DND-41 (cell line): ENCODE measurements around the gene BRINP2.

Experiments used
- ATAC-seq: fragments of 200-7000 bp; cut with Tn5 transposase; 3 replicates; pipeline ENCODE4 v1.9.1; 2021; ENCODE audit warnings: low read depth; ENCODE audit not compliant: insufficient read depth
- DNase-seq: peaks from one replicate; pipeline ENCODE4 v3.0.0-alpha.2; 2020
- H2AFZ ChIP-seq: 2 replicates; pipeline ENCODE4 v1.6.0; 2012; ENCODE audit warnings: low read depth, low read length
- H3K27ac ChIP-seq: 2 replicates; pipeline ENCODE4 v1.5.1; 2012; ENCODE audit warnings: low read length, inconsistent platforms
- H3K27me3 ChIP-seq: fragments of 200-600 bp; sonication (generic); 2 replicates; pipeline ENCODE4 v1.6.0; 2012; ENCODE audit warnings: low read length, mild to moderate bottlenecking, inconsistent platforms; ENCODE audit not compliant: insufficient read depth, poor library complexity
- H3K36me3 ChIP-seq: 2 replicates; pipeline ENCODE4 v1.5.1; 2012; ENCODE audit warnings: low read length, inconsistent platforms; ENCODE audit not compliant: insufficient read depth
- H3K4me1 ChIP-seq: 2 replicates; pipeline ENCODE4 v1.5.1; 2012; ENCODE audit warnings: mild to moderate bottlenecking, low read length; ENCODE audit not compliant: insufficient read depth
- H3K4me2 ChIP-seq: 2 replicates; pipeline ENCODE4 v1.6.0; 2012; ENCODE audit warnings: mild to moderate bottlenecking, moderate library complexity, low read length, inconsistent platforms; ENCODE audit not compliant: insufficient read depth
- H3K4me3 ChIP-seq, 2 experiments: fragments of 200-600 bp in 1 of 2; shearing (Covaris generic) in 1 of 2; 2 replicates each; pipeline ENCODE4 v1.5.1; 2012 to 2016; ENCODE audit warnings: inconsistent platforms in 2 of 2, low read length in 2 of 2, mild to moderate bottlenecking in 2 of 2, low read depth in 1 of 2, moderate library complexity in 1 of 2
- H3K79me2 ChIP-seq: 2 replicates; pipeline ENCODE4 v1.6.0; 2012; ENCODE audit warnings: low read length, inconsistent platforms; ENCODE audit not compliant: insufficient read depth
- H3K9ac ChIP-seq: 2 replicates; pipeline ENCODE4 v1.6.0; 2012; ENCODE audit warnings: low read depth, mild to moderate bottlenecking, inconsistent platforms, low read length, moderate library complexity
- H3K9me3 ChIP-seq: 2 replicates; pipeline ENCODE4 v1.5.1; 2012; ENCODE audit warnings: low read length, moderate library complexity, mild to moderate bottlenecking, inconsistent platforms; ENCODE audit not compliant: insufficient read depth, severe bottlenecking
- H4K20me1 ChIP-seq: 2 replicates; pipeline ENCODE4 v1.6.0; 2012; ENCODE audit warnings: low read length; ENCODE audit not compliant: insufficient read depth
- CTCF ChIP-seq: IDR thresholded peaks from 2 replicates; pipeline ENCODE4 v1.5.1; 2012; ENCODE audit warnings: borderline replicate concordance, low read length, moderate library complexity, mild to moderate bottlenecking; ENCODE audit not compliant: poor library complexity, severe bottlenecking; ENCODE audit errors: extremely low read depth
- EZH2 ChIP-seq: IDR thresholded peaks from 3 replicates; pipeline ENCODE4 v1.6.1; 2012; ENCODE audit warnings: borderline replicate concordance, low read depth, mild to moderate bottlenecking, moderate library complexity, low read length, inconsistent platforms; ENCODE audit not compliant: severe bottlenecking

Gene BRINP2

GRCh38 chr1:177256153-177257075 is 85.7 kb downstream of the BRINP2 start:
- Histone ChIP-seq H3K9ac (no peak overlapping the region), H3K27ac (no peak overlapping the region), H4K20me1 (no peaks in the 10 kb centered on the region), H3K79me2 (no peaks in the 10 kb centered on the region), H3K4me3 (no peak overlapping the region), H2AFZ (no peak overlapping the region), H3K36me3 (no peaks in the 10 kb centered on the region), H3K27me3 (no peaks in the 10 kb centered on the region), H3K4me2 (no peak overlapping the region), H3K9me3 (no peaks in the 10 kb centered on the region), H3K4me1 (no peaks in the 10 kb centered on the region)
- DNase-seq: peak; percentile 32
- TF ChIP-seq CTCF: peak; percentile 42
- TF ChIP-seq EZH2: no peak
- peak; percentile 37; the same call in 2 of the 3 replicates for ATAC-seq

GRCh38 chr1:177257128-177257527 is 86.4 kb downstream of the BRINP2 start:
- H3K4me2 ChIP-seq: no peak overlapping the region
- no peaks in the 10 kb centered on the region for H3K36me3 ChIP-seq
- H3K27ac ChIP-seq: no peak overlapping the region
- no peak for TF ChIP-seq CTCF
- TF ChIP-seq EZH2: no peak
- H3K4me3 ChIP-seq: no peak overlapping the region
- no peaks in the 10 kb centered on the region for H3K79me2 ChIP-seq
- DNase-seq (no peak), ATAC-seq (no peak)
- no peak overlapping the region for H2AFZ ChIP-seq
- no peaks in the 10 kb centered on the region for H3K9me3 ChIP-seq
- no peak overlapping the region for H3K9ac ChIP-seq
- H3K4me1 ChIP-seq: no peaks in the 10 kb centered on the region
- no peaks in the 10 kb centered on the region for H3K27me3 ChIP-seq
- H4K20me1 ChIP-seq: no peaks in the 10 kb centered on the region

- no peak for TF ChIP-seq EZH2
- TF ChIP-seq CTCF: no peak
- Histone ChIP-seq H3K27me3 (no peaks in the 10 kb centered on the region), H3K27ac (no peak overlapping the region), H3K4me1 (no peaks in the 10 kb centered on the region), H4K20me1 (no peaks in the 10 kb centered on the region), H3K4me3 (no peak overlapping the region), H3K4me2 (no peak overlapping the region), H3K9me3 (no peaks in the 10 kb centered on the region), H3K79me2 (no peaks in the 10 kb centered on the region), H3K9ac (no peak overlapping the region), H3K36me3 (no peaks in the 10 kb centered on the region), H2AFZ (no peak overlapping the region)
- DNase-seq: no peak
- ATAC-seq: no peak
Measured at GRCh38 chr1:177257576-177257975, 86.8 kb downstream of the BRINP2 start.
